Right lobe of liver (tissue), 4 donors: Measurements from ENCODE around the gene KRT33A.

ENCODE experiments used
- CTCF ChIP-seq, 4 donors: fragments of 200-600 bp in 3 of 4; fragments of 450-650 bp in 1 of 4; IDR thresholded peaks; one replicate each; pipeline versions ENCODE4 v1.5.1 to v1.8.0; 2016 to 2022; ENCODE audit warnings: antibody characterized with exemption in 4 of 4, mild to moderate bottlenecking in 2 of 4
- POLR2A ChIP-seq: fragments of 450-650 bp; IDR thresholded peaks from one replicate; pipeline ENCODE4 v1.6.1; 2017; ENCODE audit warnings: antibody characterized with exemption, mild to moderate bottlenecking
- donor health status: DM: no; HTN: no; CAD: no.
- donor health status: DM: no; HTN: no; CAD: no.
- donor health status: DM: no; HTN: yes; CAD: no.

- TF ChIP-seq CTCF (IDR thresholded peaks at IDR 0.05) (no peak), POLR2A (no peak)
Observed at GRCh38 chr17:41298458-41299135, 52.0 kb downstream of the KRT33A start.
